GM13977 (cell line): ENCODE measurements around the gene GMDS.
A peak's percentile ranks its signal among the peaks of the same experiment; 100 is the strongest.

Experiments
- DNase-seq: peaks from one replicate; pipeline ENCODE4 v3.0.0; 2012; ENCODE audit warnings: low spot score
- in situ Hi-C: fragments of 300-500 bp; cut with MboI; formaldehyde crosslinking; loops from one replicate; pipeline ENCODE4 v1.12.0; 2022; ENCODE audit warnings: low sequenced_read_pairs, low pct_unique_long_range_greater_than_20kb, mixed read lengths, inconsistent platforms; ENCODE audit not compliant: unreplicated experiment
- TF ChIP-seq, protein P1 (sequence below): IDR thresholded peaks from 2 replicates; pipeline ENCODE4 v1.5.1; 2012; ENCODE audit warnings: mild to moderate bottlenecking, control low read depth; ENCODE audit not compliant: insufficient read depth; ENCODE audit errors: extremely low read depth, missing control alignments

GMDS gene

DNA sequence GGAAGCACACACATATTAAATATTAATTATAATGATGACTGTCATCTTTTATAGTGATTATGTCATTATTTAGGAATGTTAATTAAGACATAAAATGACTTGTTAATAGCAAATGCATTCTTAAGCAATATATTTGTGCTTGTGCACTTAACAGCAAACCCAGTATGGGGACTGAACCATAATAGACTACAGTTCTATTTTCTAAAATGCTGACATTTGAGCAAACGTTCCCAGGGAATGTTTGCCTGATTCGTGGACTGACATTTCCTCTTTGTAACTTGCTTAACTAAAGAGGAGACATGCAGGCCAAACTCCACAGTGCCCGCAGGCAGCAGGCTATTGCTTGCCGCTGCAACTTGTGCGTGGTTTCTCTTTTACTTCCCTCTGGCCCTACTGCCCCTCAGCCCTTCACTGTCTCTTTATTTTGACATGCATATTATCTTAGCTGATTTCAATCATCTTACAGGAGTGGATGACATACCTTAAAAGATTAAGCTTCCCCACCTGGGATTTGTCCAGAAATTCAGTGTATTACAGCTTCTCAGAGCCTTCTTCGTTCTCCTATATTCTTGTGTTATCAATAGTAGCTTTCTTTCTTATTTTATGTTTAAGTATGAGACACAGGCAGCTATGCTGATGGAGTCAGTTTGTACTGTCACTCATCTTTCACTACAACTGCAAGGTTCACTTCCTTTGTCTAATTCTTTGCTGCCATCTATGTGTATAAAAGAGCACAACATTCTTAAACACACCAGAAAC lies 141.5 kb downstream of the GMDS start:
- DNase-seq = peak; percentile 36
- in situ Hi-C loops = loop anchor here (25.0 kb wide), 2 partner anchors 258 to 492 kb away; partner anchors contain the start of gene FOXC1
- TF ChIP-seq, protein P1, sequence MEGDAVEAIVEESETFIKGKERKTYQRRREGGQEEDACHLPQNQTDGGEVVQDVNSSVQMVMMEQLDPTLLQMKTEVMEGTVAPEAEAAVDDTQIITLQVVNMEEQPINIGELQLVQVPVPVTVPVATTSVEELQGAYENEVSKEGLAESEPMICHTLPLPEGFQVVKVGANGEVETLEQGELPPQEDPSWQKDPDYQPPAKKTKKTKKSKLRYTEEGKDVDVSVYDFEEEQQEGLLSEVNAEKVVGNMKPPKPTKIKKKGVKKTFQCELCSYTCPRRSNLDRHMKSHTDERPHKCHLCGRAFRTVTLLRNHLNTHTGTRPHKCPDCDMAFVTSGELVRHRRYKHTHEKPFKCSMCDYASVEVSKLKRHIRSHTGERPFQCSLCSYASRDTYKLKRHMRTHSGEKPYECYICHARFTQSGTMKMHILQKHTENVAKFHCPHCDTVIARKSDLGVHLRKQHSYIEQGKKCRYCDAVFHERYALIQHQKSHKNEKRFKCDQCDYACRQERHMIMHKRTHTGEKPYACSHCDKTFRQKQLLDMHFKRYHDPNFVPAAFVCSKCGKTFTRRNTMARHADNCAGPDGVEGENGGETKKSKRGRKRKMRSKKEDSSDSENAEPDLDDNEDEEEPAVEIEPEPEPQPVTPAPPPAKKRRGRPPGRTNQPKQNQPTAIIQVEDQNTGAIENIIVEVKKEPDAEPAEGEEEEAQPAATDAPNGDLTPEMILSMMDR = peak; percentile 62

DNA sequence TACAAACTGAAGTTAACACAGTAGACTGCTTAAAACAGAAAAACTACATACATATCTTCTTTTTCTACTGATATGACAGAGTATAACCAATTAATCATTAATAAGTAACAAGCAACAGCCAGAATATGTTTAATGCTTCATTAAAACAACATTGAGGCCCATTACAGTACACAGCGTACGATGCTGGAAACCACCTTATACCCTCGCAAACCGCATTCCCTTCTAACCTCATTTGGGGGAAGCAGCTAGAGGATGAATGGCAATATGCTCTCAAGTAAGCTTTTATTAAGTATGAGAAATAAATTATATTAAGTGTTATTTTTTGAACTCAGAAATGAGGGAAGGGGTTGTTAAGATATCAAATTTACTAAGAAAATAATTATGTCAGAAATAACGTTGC lies 142.4 kb downstream of the GMDS start:
- in situ Hi-C loops = loop anchor here (25.0 kb wide), 2 partner anchors 259 to 491 kb away; partner anchors contain the start of gene FOXC1
- TF ChIP-seq, protein P1 = no peak
- DNase-seq = no peak

DNA sequence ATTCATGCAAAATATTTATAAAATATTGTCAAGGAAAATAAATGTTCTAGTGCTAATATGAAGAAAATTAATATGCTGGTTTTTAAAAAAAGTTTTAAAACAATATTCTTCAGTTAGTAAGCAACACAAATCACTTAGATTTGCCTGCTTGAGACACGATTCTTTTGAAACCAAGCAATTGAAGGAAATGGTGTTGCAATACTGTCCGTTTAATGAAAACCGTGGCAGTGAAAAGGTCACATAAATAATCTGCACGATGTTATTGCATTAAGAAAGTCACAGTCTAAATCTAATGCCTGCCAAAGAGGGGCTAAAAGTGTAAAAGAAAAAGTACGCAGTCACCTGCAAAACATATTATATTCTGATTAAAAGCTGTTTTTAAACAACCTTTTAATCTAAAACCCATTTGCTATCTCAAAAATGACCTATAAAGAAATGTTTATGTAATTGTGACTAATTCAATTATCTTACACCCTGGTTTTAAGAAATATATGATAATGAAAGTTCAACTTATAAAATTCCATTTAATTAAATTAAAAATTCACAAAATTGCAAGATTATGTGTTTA lies 143.0 kb downstream of the GMDS start:
- TF ChIP-seq, protein P1 = no peak
- DNase-seq = no peak
- in situ Hi-C loops = loop anchor here (25.0 kb wide), 2 partner anchors 260 to 490 kb away; partner anchors contain the start of gene FOXC1

DNA sequence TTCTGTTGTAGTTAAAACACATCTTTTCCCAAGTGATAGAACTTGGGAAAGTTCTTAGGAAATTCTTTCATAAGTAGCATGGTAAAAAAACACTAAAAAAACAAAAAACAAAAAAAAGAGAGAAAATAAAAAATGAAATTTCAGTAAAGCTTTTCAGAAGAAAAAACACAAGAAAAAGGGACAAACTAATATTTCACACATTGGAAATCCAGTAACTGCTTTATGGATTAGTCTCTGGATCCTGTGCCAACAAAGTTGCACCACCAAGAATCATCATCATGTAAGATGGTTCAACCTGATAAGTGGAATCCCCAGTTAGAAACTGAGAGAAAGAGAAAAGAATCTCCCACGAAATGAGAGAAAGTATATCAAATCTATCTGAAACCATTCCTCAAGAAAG lies 144.2 kb downstream of the GMDS start:
- in situ Hi-C loops = loop anchor here (25.0 kb wide), 2 partner anchors 261 to 489 kb away; partner anchors contain the start of gene FOXC1

DNA sequence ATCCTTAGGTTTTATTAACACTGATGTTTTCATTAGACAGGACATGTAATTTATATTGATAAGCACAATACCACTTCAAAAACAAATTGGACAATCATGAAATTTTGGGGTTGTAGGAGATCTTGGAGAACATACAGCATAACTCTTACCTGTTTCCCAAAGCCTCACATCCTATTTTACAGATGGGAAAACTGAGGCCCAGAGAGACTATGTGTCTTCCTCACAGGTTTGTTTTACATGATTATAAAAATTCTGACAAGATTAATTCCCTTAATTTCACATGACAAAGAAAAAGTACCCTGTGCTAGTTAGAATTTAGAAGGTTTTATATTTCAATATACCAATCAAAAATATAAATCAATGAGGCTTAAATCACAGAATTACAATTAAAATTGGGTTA lies 145.5 kb downstream of the GMDS start:
- TF ChIP-seq, protein P1 = no peak
- DNase-seq = no peak
- in situ Hi-C loops = loop anchor here (25.0 kb wide), 2 partner anchors 262 to 488 kb away; partner anchors contain the start of gene FOXC1

More for the DNA sequence above, 144.2 kb downstream of the GMDS start:
- TF ChIP-seq, protein P1 = no peak
- no peak for DNase-seq

DNA sequence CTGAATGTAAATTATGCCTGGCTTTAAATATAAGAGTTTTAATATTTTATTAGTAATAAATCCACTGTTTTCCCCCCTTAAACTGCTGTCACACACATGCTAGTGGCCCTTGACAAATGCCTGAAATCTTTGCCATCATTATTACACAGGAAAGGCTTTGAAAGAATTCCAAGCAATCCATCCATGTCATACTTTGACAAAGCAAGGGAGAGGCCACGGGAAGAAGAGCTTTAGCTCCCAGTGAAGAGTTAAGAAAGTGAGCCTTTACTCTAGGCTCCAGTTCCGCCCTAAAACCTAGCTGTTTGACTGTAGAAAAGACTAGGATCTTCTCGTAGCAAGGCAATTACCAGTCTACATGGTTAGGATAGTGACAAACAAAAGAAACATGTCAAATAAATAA lies 147.9 kb downstream of the GMDS start:
- DNase-seq = no peak
- TF ChIP-seq, protein P1 = no peak
- in situ Hi-C loops = no loop called here
